ENCODE measurements around the gene IHH. TPM values are rescaled to one million over a fixed set of nuclear protein-coding genes. Genes with fewer than 3 reads are reported as not detected.

The IHH gene
- total RNA-seq, 4 donors from 2014 or later: 0.27 TPM; not detected in 3

DNA sequence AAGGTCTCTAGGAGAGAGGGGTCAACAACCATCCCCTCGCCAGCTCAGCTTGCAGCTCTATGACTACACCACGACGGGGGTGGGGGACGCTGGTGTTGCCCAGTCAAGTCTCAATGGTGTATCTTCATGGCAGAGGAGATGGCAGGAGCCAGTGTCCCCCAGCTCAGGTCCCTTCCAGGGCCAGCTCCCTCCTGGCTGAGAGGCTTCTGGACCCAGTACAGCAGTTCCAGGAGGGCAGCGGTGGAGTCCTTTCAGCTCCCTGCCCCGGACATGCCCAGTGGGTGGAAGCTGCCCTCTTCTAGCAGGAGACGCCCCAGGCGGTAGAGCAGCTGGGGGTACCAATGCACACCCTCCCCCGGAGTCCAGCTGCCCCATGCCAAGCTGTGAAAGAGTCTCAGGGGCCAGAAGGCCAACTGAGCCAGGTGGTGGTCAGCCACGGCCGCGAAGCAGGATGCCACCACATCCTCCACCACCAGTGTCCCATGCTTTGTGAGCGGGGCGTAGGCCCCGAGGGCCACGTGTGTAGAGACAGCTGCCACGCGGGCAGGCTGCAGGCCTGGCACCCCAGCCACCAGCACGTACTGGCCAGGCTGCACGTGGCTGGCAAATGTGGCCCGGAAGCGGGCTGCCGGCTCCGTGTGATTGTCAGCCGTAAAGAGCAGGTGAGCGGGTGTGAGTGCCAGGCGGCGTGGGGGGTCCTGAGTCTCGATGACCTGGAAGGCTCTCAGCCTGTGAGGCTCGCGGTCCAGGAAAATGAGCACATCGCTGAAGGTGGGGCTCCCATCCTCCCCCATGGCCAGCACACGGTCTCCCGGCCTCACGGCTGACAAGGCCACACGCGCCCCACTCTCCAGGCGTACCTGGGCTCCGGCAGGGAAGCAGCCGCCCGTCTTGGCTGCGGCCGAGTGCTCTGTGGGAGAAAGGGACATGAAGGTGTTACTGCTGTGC lies 5.5 kb downstream of the IHH start:
- Histone ChIP-seq H3K9me3 (no peaks in the 10 kb centered on the region), H3K4me3 (no peak overlapping the region), H3K27me3 (peaks cover 47 to 61% (median 53%) of the 10 kb centered on the region in 3 donors), H3K36me3 (no peaks in the 10 kb centered on the region), H3K27ac (no peak overlapping the region), H3K4me1 (peaks cover 13 to 22% of the 10 kb centered on the region in 2 donors)
- TF ChIP-seq, protein P1, sequence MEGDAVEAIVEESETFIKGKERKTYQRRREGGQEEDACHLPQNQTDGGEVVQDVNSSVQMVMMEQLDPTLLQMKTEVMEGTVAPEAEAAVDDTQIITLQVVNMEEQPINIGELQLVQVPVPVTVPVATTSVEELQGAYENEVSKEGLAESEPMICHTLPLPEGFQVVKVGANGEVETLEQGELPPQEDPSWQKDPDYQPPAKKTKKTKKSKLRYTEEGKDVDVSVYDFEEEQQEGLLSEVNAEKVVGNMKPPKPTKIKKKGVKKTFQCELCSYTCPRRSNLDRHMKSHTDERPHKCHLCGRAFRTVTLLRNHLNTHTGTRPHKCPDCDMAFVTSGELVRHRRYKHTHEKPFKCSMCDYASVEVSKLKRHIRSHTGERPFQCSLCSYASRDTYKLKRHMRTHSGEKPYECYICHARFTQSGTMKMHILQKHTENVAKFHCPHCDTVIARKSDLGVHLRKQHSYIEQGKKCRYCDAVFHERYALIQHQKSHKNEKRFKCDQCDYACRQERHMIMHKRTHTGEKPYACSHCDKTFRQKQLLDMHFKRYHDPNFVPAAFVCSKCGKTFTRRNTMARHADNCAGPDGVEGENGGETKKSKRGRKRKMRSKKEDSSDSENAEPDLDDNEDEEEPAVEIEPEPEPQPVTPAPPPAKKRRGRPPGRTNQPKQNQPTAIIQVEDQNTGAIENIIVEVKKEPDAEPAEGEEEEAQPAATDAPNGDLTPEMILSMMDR (IDR thresholded peaks at IDR 0.05 in 4 of 5, conservative IDR thresholded peaks at IDR 0.05 in 1 of 5): no peak
- intact Hi-C loops (cut with DNase I; ENCODE audit: low total_unique reads): no loop called here
- no peak for DNase-seq
- ATAC-seq: no peak
- in situ Hi-C loops (cut with MboI; ENCODE audit: low sequenced_read_pairs in 4 of 4): loop anchor here in 3 of 4 donors (5.0 to 25.0 kb wide), 3 partner anchors 62 to 257 kb away; partner anchors contain the start of gene PTPRN (in 1 of the 3)

DNA sequence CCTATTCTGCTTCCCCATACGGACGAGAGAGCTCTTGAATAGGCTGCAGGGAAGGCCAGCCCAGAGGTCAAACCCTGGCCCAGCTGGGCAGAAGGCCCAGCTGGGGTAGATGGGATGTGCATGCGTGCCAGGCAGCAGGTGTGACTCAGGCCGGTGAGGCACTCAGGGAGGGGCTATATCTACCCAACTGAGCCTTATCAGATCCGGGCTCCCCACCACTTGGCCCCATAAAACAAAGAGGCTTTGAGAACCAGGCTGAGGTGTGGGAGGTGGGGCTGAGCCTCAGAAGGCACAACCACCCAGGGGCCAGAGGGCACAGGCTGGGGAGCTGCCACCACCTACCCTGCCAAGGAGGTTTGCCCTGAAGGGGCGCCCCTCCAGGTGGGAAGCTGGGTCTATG lies 11.4 kb downstream of the IHH start:
- peaks cover 20 to 26% (median 20%) of the 10 kb centered on the region in 3 donors for H3K27me3 ChIP-seq
- in situ Hi-C loops (cut with MboI; ENCODE audit: low sequenced_read_pairs in 4 of 4): loop anchor here in 1 of 4 donors (10.0 kb wide), 1 partner anchor 256 kb away; the partner anchor contains the start of gene PTPRN

GRCh38 chr2:219045937-219046550 lies 14.7 kb downstream of the IHH start:
- Histone ChIP-seq H3K4me3 (no peak overlapping the region), H3K9me3 (no peaks in the 10 kb centered on the region), H3K27me3 (peaks cover 40 to 46% (median 44%) of the 10 kb centered on the region in 3 donors), H3K27ac (no peak overlapping the region), H3K4me1 (peaks cover 0 to under 1% of the 10 kb centered on the region in 2 donors), H3K36me3 (no peaks in the 10 kb centered on the region)
- in situ Hi-C loops (cut with MboI; ENCODE audit: low sequenced_read_pairs in 4 of 4) (loop anchor here in 1 of 4 donors (10.0 kb wide), 1 partner anchor 259 kb away; the partner anchor contains the start of gene PTPRN), intact Hi-C loops (cut with DNase I; ENCODE audit: low total_unique reads) (no loop called here)
- ATAC-seq: no peak
- no peak for DNase-seq
- no peak for TF ChIP-seq POLR2A (IDR thresholded peaks at IDR 0.05)
- TF ChIP-seq, protein P1 (IDR thresholded peaks at IDR 0.05 in 4 of 5, conservative IDR thresholded peaks at IDR 0.05 in 1 of 5): no peak

More for the DNA sequence above, 11.4 kb downstream of the IHH start:
- ATAC-seq: no peak
- H3K36me3 ChIP-seq: no peaks in the 10 kb centered on the region
- DNase-seq: no peak
- no peaks in the 10 kb centered on the region for H3K4me1 ChIP-seq
- intact Hi-C loops (cut with DNase I; ENCODE audit: low total_unique reads): no loop called here
- no peak overlapping the region for H3K27ac ChIP-seq
- no peaks in the 10 kb centered on the region for H3K9me3 ChIP-seq
- TF ChIP-seq POLR2A (IDR thresholded peaks at IDR 0.05): no peak
- TF ChIP-seq, protein P1 (IDR thresholded peaks at IDR 0.05 in 4 of 5, conservative IDR thresholded peaks at IDR 0.05 in 1 of 5): no peak
- no peak overlapping the region for H3K4me3 ChIP-seq

GRCh38 chr2:219042750-219043149 lies 18.0 kb downstream of the IHH start:
- Histone ChIP-seq H3K4me3 (no peak overlapping the region), H3K4me1 (peaks cover 0 to 4% of the 10 kb centered on the region in 2 donors), H3K27me3 (peaks cover 36 to 63% (median 41%) of the 10 kb centered on the region in 3 donors), H3K36me3 (no peaks in the 10 kb centered on the region), H3K27ac (no peak overlapping the region), H3K9me3 (no peaks in the 10 kb centered on the region)
- DNase-seq: no peak
- TF ChIP-seq POLR2A (IDR thresholded peaks at IDR 0.05): no peak
- TF ChIP-seq, protein P1 (IDR thresholded peaks at IDR 0.05 in 4 of 5, conservative IDR thresholded peaks at IDR 0.05 in 1 of 5): no peak
- no peak for ATAC-seq
- intact Hi-C loops (cut with DNase I; ENCODE audit: low total_unique reads) (no loop called here), in situ Hi-C loops (cut with MboI; ENCODE audit: low sequenced_read_pairs in 4 of 4) (loop anchor here in 1 of 4 donors (10.0 kb wide), 1 partner anchor 262 kb away; the partner anchor contains the start of gene PTPRN)
